ENCODE results near the gene PSMD9.

- TF ChIP-seq ATF3 (IDR thresholded peaks at IDR 0.05) (no peak), CTCF (IDR thresholded peaks at IDR 0.05; ENCODE audit: low read depth, low read length, missing input control) (no peak), HNF4G (IDR thresholded peaks at IDR 0.05) (no peak), TAF1 (conservative IDR thresholded peaks at IDR 0.05) (no peak), EGR1 (IDR thresholded peaks at IDR 0.05; ENCODE audit: low read depth in 2 of 2) (no peak), MAX (IDR thresholded peaks at IDR 0.05) (no peak), SP1 (IDR thresholded peaks at IDR 0.05) (no peak), JUND (IDR thresholded peaks at IDR 0.05) (no peak), ZBTB33 (IDR thresholded peaks at IDR 0.05) (no peak), RXRA (IDR thresholded peaks at IDR 0.05) (no peak), YY1 (IDR thresholded peaks at IDR 0.05) (no peak), REST (IDR thresholded peaks at IDR 0.05) (no peak), FOXA1 (IDR thresholded peaks at IDR 0.05) (no peak)
Observed at GRCh38 chr12:121939186-121939585, 50.6 kb downstream of the PSMD9 start.
